ENCODE results near the gene ATP5IF1. TPM values are rescaled to one million over a fixed set of nuclear protein-coding genes. Genes with fewer than 3 reads are reported as not detected.

ATP5IF1 gene
- total and polyA plus RNA-seq, 9 of the 15 experiments (the other 6 are each of a cell fraction or from before 2014, with no cell fraction given), result 292 to 1,422 (median 388) TPM

GRCh38 chr1:28260803-28261174 lies 24.9 kb downstream of the ATP5IF1 start (continued):
- TF ChIP-seq CREB5 (CRISPR knock-in tag; IDR thresholded peaks at IDR 0.05), result no peak
- no peak for TF ChIP-seq ARID1B (IDR thresholded peaks at IDR 0.05)
- no peak for TF ChIP-seq TSHZ1 (CRISPR knock-in tag; IDR thresholded peaks at IDR 0.05)
- no peak for TF ChIP-seq AFF4 (CRISPR knock-in tag; IDR thresholded peaks at IDR 0.05)
- TF ChIP-seq TEAD1 (CRISPR knock-in tag; IDR thresholded peaks at IDR 0.05), result no peak
- TF ChIP-seq RBM25 (IDR thresholded peaks at IDR 0.05; ENCODE audit: low read depth, low read length, severe bottlenecking), result peak; percentile 78
- peak; percentile 86 for TF ChIP-seq BCOR (IDR thresholded peaks at IDR 0.05)
- no peak for TF ChIP-seq DMBX1 (CRISPR knock-in tag; IDR thresholded peaks at IDR 0.05; ENCODE audit: borderline replicate concordance)
- no peak for TF ChIP-seq POU5F1 (IDR thresholded peaks at IDR 0.05; ENCODE audit: borderline replicate concordance, low read depth, low read length, partially characterized antibody)
- TF ChIP-seq FOXK1 (CRISPR knock-in tag; IDR thresholded peaks at IDR 0.05; ENCODE audit: borderline replicate concordance), result no peak
- TF ChIP-seq MED1 (CRISPR knock-in tag; IDR thresholded peaks at IDR 0.05; ENCODE audit: borderline replicate concordance), result no peak
- TF ChIP-seq JUNB (CRISPR knock-in tag; conservative IDR thresholded peaks at IDR 0.05), result no peak
- no peak for TF ChIP-seq GATAD2B (IDR thresholded peaks at IDR 0.05; ENCODE audit: borderline replicate concordance)
- TF ChIP-seq RCOR1 (IDR thresholded peaks at IDR 0.05; ENCODE audit: borderline replicate concordance in 1 of 2, low read depth in 2 of 2, low read length in 2 of 2), result peak; percentile 54 to 62; a peak in 2 of 4 replicates
- no peak for TF ChIP-seq MAZ (CRISPR knock-in tag; conservative IDR thresholded peaks at IDR 0.05 in 1 of 2, IDR thresholded peaks at IDR 0.05 in 1 of 2)
- no peak for TF ChIP-seq ZNF511 (CRISPR knock-in tag; IDR thresholded peaks at IDR 0.05)
- no peak for TF ChIP-seq TCFL5 (CRISPR knock-in tag; conservative IDR thresholded peaks at IDR 0.05)
- TF ChIP-seq ZNF589 (CRISPR knock-in tag; IDR thresholded peaks at IDR 0.05; ENCODE audit: low read depth), result no peak

Measured in K562 (cell line).